Measurements from ENCODE around the gene VCL.

GRCh38 chr10:73983096-73984047 lies 14.5 kb upstream of the VCL start:
- TF ChIP-seq CTCF (IDR thresholded peaks at IDR 0.05), result no peak
- TF ChIP-seq POLR2A (IDR thresholded peaks at IDR 0.05), result no peak
